IMR-90 (cell line): ENCODE measurements around the gene GRID1.

ENCODE experiments used
- FOS ChIP-seq: fragments of 150-350 bp; IDR thresholded peaks from 2 replicates; pipeline ENCODE4 v1.6.1; 2016; ENCODE audit warnings: low read depth, low read length
- MAFK ChIP-seq: IDR thresholded peaks from 2 replicates; pipeline ENCODE4 v1.6.1; 2012; ENCODE audit warnings: low read depth, low read length, improper control_type of control experiment
- MAZ ChIP-seq: IDR thresholded peaks from 2 replicates; pipeline ENCODE4 v1.6.1; 2012; ENCODE audit warnings: low read depth, mild to moderate bottlenecking, low read length, improper control_type of control experiment, moderate library complexity, borderline replicate concordance
- MXI1 ChIP-seq: IDR thresholded peaks from 2 replicates; pipeline ENCODE4 v1.6.1; 2012; ENCODE audit warnings: low read depth, mild to moderate bottlenecking, low read length, moderate library complexity, borderline replicate concordance
- RAD21 ChIP-seq: IDR thresholded peaks from 2 replicates; pipeline ENCODE4 v1.6.1; 2012; ENCODE audit warnings: low read length, improper control_type of control experiment
- RCOR1 ChIP-seq: IDR thresholded peaks from 2 replicates; pipeline ENCODE4 v1.6.1; 2012; ENCODE audit warnings: mild to moderate bottlenecking, low read length, improper control_type of control experiment; ENCODE audit not compliant: insufficient replicate concordance
- TF ChIP-seq, protein P1 (sequence below): conservative IDR thresholded peaks from 2 replicates; pipeline ENCODE4 v1.5.1; 2012; ENCODE audit warnings: mild to moderate bottlenecking, low read depth, low read length, improper control_type of control experiment

GRCh38 chr10:85657476-85658113 lies 709.0 kb downstream of the GRID1 start:
- TF ChIP-seq, protein P1, sequence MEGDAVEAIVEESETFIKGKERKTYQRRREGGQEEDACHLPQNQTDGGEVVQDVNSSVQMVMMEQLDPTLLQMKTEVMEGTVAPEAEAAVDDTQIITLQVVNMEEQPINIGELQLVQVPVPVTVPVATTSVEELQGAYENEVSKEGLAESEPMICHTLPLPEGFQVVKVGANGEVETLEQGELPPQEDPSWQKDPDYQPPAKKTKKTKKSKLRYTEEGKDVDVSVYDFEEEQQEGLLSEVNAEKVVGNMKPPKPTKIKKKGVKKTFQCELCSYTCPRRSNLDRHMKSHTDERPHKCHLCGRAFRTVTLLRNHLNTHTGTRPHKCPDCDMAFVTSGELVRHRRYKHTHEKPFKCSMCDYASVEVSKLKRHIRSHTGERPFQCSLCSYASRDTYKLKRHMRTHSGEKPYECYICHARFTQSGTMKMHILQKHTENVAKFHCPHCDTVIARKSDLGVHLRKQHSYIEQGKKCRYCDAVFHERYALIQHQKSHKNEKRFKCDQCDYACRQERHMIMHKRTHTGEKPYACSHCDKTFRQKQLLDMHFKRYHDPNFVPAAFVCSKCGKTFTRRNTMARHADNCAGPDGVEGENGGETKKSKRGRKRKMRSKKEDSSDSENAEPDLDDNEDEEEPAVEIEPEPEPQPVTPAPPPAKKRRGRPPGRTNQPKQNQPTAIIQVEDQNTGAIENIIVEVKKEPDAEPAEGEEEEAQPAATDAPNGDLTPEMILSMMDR, result no peak
- TF ChIP-seq MXI1 (no peak), FOS (no peak), RAD21 (no peak), MAFK (no peak), RCOR1 (no peak), MAZ (no peak)
